GM18951 (cell line): Measurements from ENCODE around the gene TMEM30B.

Experiments
- POLR2A ChIP-seq: IDR thresholded peaks from 4 replicates; pipeline ENCODE4 v1.6.1; 2011; ENCODE audit warnings: mild to moderate bottlenecking; ENCODE audit not compliant: insufficient read length, insufficient read depth; ENCODE audit errors: extremely low read depth
- in situ Hi-C: fragments of 300-500 bp; cut with MboI; formaldehyde crosslinking; loops from one replicate; pipeline ENCODE4 v1.12.0; 2022; ENCODE audit warnings: low sequenced_read_pairs, mixed read lengths, inconsistent platforms; ENCODE audit not compliant: unreplicated experiment

Gene TMEM30B

DNA sequence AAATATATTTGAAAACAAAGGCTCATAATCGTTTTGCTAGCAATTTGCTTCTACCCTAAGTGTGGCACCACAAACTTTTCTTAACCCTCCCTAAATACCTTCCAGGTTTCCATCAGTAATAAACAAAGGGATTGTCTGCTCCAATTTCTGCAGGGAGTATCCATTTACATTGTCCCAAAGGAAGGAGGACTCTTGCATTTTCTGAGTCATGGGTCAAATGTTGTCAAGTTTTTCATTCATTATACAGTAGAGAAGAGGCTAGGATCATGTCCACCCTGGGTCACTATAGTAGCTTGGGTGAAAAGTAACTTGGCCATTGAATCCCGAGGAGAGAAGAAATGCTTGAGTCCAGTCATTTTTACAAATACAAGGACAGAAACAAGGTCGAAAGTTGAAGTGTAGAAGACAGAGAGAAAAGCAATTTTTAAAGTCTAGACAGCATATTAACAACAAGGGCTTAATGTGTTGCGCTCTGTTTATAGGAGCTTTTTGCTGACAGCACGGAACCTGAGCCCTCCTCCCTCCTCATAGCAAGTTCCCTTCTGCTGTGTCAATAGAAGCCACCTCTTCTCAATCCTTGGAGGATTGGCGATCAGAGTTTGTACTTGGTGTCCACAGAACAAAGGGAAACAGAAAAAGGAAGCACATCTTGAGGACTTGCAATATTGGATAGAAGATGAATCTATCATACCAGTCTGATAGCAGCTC, 53.1 kb downstream of the TMEM30B start:
- in situ Hi-C loops: no loop called here
- TF ChIP-seq POLR2A: no peak
